ENCODE results near the gene CLCA4.
"Not testable (repeated sequence)": the region's sequence is repeated elsewhere in the genome, so short reads cannot be mapped to it uniquely, and the experiment has no call there.

CLCA4 gene, protein sequence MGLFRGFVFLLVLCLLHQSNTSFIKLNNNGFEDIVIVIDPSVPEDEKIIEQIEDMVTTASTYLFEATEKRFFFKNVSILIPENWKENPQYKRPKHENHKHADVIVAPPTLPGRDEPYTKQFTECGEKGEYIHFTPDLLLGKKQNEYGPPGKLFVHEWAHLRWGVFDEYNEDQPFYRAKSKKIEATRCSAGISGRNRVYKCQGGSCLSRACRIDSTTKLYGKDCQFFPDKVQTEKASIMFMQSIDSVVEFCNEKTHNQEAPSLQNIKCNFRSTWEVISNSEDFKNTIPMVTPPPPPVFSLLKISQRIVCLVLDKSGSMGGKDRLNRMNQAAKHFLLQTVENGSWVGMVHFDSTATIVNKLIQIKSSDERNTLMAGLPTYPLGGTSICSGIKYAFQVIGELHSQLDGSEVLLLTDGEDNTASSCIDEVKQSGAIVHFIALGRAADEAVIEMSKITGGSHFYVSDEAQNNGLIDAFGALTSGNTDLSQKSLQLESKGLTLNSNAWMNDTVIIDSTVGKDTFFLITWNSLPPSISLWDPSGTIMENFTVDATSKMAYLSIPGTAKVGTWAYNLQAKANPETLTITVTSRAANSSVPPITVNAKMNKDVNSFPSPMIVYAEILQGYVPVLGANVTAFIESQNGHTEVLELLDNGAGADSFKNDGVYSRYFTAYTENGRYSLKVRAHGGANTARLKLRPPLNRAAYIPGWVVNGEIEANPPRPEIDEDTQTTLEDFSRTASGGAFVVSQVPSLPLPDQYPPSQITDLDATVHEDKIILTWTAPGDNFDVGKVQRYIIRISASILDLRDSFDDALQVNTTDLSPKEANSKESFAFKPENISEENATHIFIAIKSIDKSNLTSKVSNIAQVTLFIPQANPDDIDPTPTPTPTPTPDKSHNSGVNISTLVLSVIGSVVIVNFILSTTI

DNA sequence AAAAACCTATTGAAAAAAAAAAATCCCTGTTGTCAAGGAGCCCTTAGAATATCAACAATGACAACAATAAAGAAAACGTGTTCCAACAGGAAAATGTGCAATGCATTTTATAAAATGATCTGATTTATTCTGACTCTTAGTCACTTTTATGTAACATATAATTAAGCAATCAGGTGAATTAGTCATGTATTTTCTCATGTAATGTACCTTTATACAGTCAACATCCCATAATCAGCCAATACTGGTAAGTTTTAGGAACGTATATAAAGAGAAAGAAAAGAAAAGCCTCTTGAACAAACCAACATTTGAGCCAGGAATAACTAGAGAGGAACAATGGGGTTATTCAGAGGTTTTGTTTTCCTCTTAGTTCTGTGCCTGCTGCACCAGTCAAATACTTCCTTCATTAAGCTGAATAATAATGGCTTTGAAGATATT is at the start of gene CLCA4:
Gene CLCA4 (plus strand): TSS at position 292 of the 435 bp plus-strand sequence. CDS start 42 bp downstream, at position 334.
- no peak for DNase-seq (ENCODE audit: low read depth, low spot score)
- TF ChIP-seq, protein P1, sequence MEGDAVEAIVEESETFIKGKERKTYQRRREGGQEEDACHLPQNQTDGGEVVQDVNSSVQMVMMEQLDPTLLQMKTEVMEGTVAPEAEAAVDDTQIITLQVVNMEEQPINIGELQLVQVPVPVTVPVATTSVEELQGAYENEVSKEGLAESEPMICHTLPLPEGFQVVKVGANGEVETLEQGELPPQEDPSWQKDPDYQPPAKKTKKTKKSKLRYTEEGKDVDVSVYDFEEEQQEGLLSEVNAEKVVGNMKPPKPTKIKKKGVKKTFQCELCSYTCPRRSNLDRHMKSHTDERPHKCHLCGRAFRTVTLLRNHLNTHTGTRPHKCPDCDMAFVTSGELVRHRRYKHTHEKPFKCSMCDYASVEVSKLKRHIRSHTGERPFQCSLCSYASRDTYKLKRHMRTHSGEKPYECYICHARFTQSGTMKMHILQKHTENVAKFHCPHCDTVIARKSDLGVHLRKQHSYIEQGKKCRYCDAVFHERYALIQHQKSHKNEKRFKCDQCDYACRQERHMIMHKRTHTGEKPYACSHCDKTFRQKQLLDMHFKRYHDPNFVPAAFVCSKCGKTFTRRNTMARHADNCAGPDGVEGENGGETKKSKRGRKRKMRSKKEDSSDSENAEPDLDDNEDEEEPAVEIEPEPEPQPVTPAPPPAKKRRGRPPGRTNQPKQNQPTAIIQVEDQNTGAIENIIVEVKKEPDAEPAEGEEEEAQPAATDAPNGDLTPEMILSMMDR (IDR thresholded peaks at IDR 0.05; ENCODE audit: low read depth, low read length) = no peak
- H3K4me3 ChIP-seq (ENCODE audit: low read depth, low read length) = no peak within 1 kb of the TSS
- in situ Hi-C loops (cut with HindIII; ENCODE audit: low sequenced_read_pairs) = no loop called here

DNA sequence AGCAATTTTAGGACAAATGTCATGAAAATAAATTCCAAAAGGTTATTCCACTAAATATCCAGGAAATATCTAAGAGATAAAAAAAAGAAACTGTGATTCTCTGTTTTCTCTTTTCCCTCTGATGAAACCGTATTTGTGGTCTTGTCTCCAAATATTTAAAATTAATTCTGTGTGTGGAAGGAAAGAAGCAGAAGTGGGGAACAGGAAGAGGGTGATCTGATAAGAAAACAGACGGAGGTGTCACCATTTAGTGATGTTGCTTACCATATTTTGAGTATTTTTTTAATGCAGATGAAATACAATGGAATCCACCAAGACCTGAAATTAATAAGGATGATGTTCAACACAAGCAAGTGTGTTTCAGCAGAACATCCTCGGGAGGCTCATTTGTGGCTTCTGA is 48.6 kb upstream of the CLCA4 start:
- DNase-seq (ENCODE audit: low read depth, low spot score) = no peak
- TF ChIP-seq, protein P1 (IDR thresholded peaks at IDR 0.05; ENCODE audit: low read depth, low read length) = no peak
- H3K4me3 ChIP-seq (ENCODE audit: low read depth, low read length) = no peak overlapping the region
- in situ Hi-C loops (cut with HindIII; ENCODE audit: low sequenced_read_pairs) = no loop called here

DNA sequence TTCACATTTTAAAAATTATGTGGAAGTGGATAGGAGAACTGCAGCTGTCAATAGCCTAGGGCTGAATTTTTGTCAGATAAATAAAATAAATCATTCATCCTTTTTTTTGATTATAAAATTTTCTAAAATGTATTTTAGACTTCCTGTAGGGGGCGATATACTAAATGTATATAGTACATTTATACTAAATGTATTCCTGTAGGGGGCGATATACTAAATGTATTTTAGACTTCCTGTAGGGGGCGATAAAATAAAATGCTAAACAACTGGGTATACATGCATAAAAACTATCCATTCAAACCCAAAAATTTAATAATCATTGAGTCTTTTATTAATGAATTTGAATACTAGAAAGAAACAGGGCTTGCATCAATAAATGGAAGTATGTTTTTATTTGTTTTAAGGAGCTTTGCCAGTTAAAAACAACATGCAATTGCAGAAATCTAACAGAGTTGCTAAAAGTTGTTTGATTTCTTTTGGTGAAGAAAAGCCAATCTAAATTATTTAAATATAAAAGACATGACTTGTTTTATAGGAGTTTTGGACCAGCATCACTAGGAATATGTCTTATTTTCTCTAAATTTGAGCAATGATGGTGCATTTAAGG is 46.8 kb upstream of the CLCA4 start:
- TF ChIP-seq, protein P1 (IDR thresholded peaks at IDR 0.05; ENCODE audit: low read depth, low read length) = peak; percentile 57
- DNase-seq (ENCODE audit: low read depth, low spot score) = peak; percentile 35
- in situ Hi-C loops (cut with HindIII; ENCODE audit: low sequenced_read_pairs) = no loop called here
- no peak overlapping the region for H3K4me3 ChIP-seq (ENCODE audit: low read depth, low read length)

DNA sequence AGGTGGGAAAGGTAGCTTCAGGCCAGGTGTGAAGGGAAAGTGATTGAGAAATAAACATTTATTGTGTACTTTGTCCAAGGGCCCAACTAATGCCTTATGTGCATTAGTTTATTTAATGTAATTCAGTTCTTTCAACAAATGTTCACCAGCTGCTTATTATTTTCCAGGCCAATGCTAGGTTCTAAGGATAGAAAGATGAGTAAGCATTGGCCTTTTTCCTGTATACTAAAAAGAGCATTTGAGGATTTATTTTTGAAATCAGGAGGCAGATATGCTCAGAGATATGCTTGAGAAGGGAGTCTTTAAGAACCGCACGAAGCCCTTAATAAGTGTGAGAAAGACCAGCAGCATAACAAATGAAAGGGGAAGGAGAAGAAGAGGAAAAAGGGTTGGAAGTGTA is 46.2 kb upstream of the CLCA4 start:
- no peak for DNase-seq (ENCODE audit: low read depth, low spot score)
- in situ Hi-C loops (cut with HindIII; ENCODE audit: low sequenced_read_pairs) = no loop called here
- H3K4me3 ChIP-seq (ENCODE audit: low read depth, low read length) = no peak overlapping the region
- TF ChIP-seq, protein P1 (IDR thresholded peaks at IDR 0.05; ENCODE audit: low read depth, low read length) = no peak

DNA sequence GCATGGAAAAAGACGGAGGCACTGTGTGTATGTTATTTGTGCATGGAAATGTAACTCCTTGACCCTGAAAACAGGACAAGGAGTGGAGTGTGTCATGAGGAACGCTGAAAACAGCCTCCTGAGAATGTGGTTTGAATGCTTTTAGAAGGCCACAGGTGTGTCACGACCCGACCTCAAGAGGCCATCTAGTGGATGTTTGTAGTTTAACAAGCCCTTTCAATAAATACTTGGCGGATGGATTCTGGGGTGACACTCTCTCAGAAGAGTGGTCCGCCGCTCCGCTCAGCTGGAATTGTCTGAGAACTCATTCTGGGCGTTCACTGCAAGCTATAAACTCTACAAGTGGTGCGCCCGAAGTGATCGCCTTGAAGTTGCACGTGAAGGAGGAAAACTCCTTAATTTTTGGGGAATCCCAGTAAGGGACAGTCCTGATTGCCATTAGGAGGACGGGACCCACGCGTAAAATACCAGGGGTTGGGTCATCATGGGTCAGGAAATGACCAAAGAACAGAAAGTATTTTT is 44.7 kb upstream of the CLCA4 start:
- TF ChIP-seq, protein P1 (IDR thresholded peaks at IDR 0.05; ENCODE audit: low read depth, low read length) = peak; percentile 40
- DNase-seq (ENCODE audit: low read depth, low spot score); in situ Hi-C loops (cut with HindIII; ENCODE audit: low sequenced_read_pairs): not testable (repeated sequence)
- peak overlapping the region; percentile 2 for H3K4me3 ChIP-seq (ENCODE audit: low read depth, low read length)
